Natural killer cell (primary cell): Measurements from ENCODE around the gene MAGEA3. TPM values are rescaled to one million over a fixed set of nuclear protein-coding genes. Genes with fewer than 3 reads are reported as not detected.
"Not testable (repeated sequence)": the region's sequence is repeated elsewhere in the genome, so short reads cannot be mapped to it uniquely, and the experiment has no call there.

Experiments used
- ATAC-seq, 3 donors: fragments of 150-1000 bp in 2 of 3; fragments of 200-7000 bp in 1 of 3; cut with Tn5 transposase; 1 replicate in 1 of 3; 2 replicates in 2 of 3; pipeline ENCODE4 v1.10.0; 2021; ENCODE audit warnings: mild to moderate bottlenecking in 2 of 3, moderate library complexity in 2 of 3
- DNase-seq, 2 donors: peaks; one replicate each; pipeline versions ENCODE4 v3.0.0 to v3.0.0-alpha.2; 2013 to 2021; ENCODE audit warnings: mixed read lengths in 1 of 2
- H3K27ac ChIP-seq: one replicate; pipeline ENCODE4 v1.5.1; 2013; ENCODE audit warnings: mild to moderate bottlenecking, low read length
- H3K27me3 ChIP-seq: one replicate; pipeline ENCODE4 v1.6.1; 2013; ENCODE audit warnings: low read length; ENCODE audit not compliant: control insufficient read depth, insufficient read depth
- H3K36me3 ChIP-seq: one replicate; pipeline ENCODE4 v1.6.1; 2013; ENCODE audit warnings: low read length; ENCODE audit not compliant: control insufficient read depth, insufficient read depth
- H3K4me1 ChIP-seq: one replicate; pipeline ENCODE4 v1.6.1; 2013; ENCODE audit warnings: low read length; ENCODE audit not compliant: control insufficient read depth, insufficient read depth
- H3K4me3 ChIP-seq: one replicate; pipeline ENCODE4 v1.5.1; 2013; ENCODE audit warnings: low read length
- H3K9me3 ChIP-seq: one replicate; pipeline ENCODE4 v1.6.1; 2013; ENCODE audit warnings: low read length; ENCODE audit not compliant: control insufficient read depth, insufficient read depth
- H3K27ac Mint-ChIP-seq, 2 donors: one replicate each; pipeline ENCODE4 v1.8.0; 2022; ENCODE audit warnings: mild to moderate bottlenecking in 2 of 2, mixed read lengths in 2 of 2, moderate library complexity in 1 of 2
- H3K27me3 Mint-ChIP-seq, 2 donors: one replicate each; pipeline ENCODE4 v1.8.0; 2022; ENCODE audit warnings: low read depth in 2 of 2, mixed read lengths in 2 of 2
- H3K36me3 Mint-ChIP-seq: one replicate; pipeline ENCODE4 v1.8.0; 2022; ENCODE audit warnings: mixed read lengths
- H3K4me1 Mint-ChIP-seq, 2 donors: one replicate each; pipeline ENCODE4 v1.8.0; 2022; ENCODE audit warnings: mixed read lengths in 2 of 2
- H3K4me3 Mint-ChIP-seq: one replicate; pipeline ENCODE4 v1.8.0; 2022; ENCODE audit warnings: mild to moderate bottlenecking, moderate library complexity, mixed read lengths
- H3K9me3 Mint-ChIP-seq, 2 donors: one replicate each; pipeline ENCODE4 v1.8.0; 2022; ENCODE audit warnings: mixed read lengths in 2 of 2
- CTCF ChIP-seq: fragments of 200-600 bp; IDR thresholded peaks from one replicate; pipeline ENCODE4 v1.8.0; 2022; ENCODE audit warnings: antibody characterized with exemption
- whole genome bisulfite sequencing: methylation state at CpG from one replicate; pipeline ENCODE4 v1.1.7; 2013; ENCODE audit warnings: missing lambda C conversion rate; ENCODE audit not compliant: insufficient coverage; 5-methylcytosine and 5-hydroxymethylcytosine counted together
- intact Hi-C: fragments of 100-400 bp; cut with micrococcal nuclease; formaldehyde crosslinking; loops from one replicate; pipeline ENCODE4 v1.14.2; 2022
- total RNA-seq, 4 donors: library from RNA; stranded (reverse); fragments of 120-200 nt in 1 of 4; gene quantifications; one replicate each; pipeline versions ENCODE4 v1.2.3 to v1.2.4, GENCODE V29; 2013 to 2022

The MAGEA3 gene
- total RNA-seq, 3 donors from 2014 or later (not counting 1 experiment from before 2014, with no cell fraction given): not detected

GRCh38 chrX:152656890-152657289, 41.7 kb upstream of the MAGEA3 start:
- no peak for DNase-seq
- Mint-ChIP-seq H3K36me3 (no peaks in the 10 kb centered on the region), H3K27me3 (peaks cover 0 to 13% of the 10 kb centered on the region in 2 donors), H3K4me3 (no peak overlapping the region), H3K4me1 (no peaks in the 10 kb centered on the region), H3K27ac (no peak overlapping the region), H3K9me3 (no peaks in the 10 kb centered on the region)
- Histone ChIP-seq H3K4me1 (no peaks in the 10 kb centered on the region), H3K27me3 (no peaks in the 10 kb centered on the region), H3K9me3 (no peaks in the 10 kb centered on the region), H3K27ac (no peak overlapping the region), H3K36me3 (no peaks in the 10 kb centered on the region), H3K4me3 (no peak overlapping the region)
- no peak for TF ChIP-seq CTCF
- no peak for ATAC-seq
- WGBS: 93% methylated on average over 7 of the region's 7 CpGs
- intact Hi-C loops: no loop called here

- Histone ChIP-seq H3K9me3 (no peaks in the 10 kb centered on the region), H3K36me3 (no peaks in the 10 kb centered on the region), H3K27ac (no peak overlapping the region), H3K27me3 (no peaks in the 10 kb centered on the region), H3K4me1 (no peaks in the 10 kb centered on the region), H3K4me3 (no peak overlapping the region)
- ATAC-seq: no peak
- DNase-seq: no peak
- no peak overlapping the region for H3K4me3 Mint-ChIP-seq
- 57% methylated on average over 1 of the region's 2 CpGs for WGBS
- H3K4me1 Mint-ChIP-seq: no peaks in the 10 kb centered on the region
- TF ChIP-seq CTCF: no peak
- no peak overlapping the region for H3K27ac Mint-ChIP-seq
- intact Hi-C loops: no loop called here
- no peaks in the 10 kb centered on the region for H3K36me3 Mint-ChIP-seq
- peaks cover 0 to 19% of the 10 kb centered on the region in 2 donors for H3K27me3 Mint-ChIP-seq
- H3K9me3 Mint-ChIP-seq: no peaks in the 10 kb centered on the region
These were observed 40.3 kb upstream of the MAGEA3 start for GRCh38 chrX:152658302-152658701.

GRCh38 chrX:152663086-152663485, 35.5 kb upstream of the MAGEA3 start:
- H3K36me3 Mint-ChIP-seq: no peaks in the 10 kb centered on the region
- no peak overlapping the region for H3K4me3 Mint-ChIP-seq
- H3K9me3 ChIP-seq: no peaks in the 10 kb centered on the region
- H3K4me3 ChIP-seq: no peak overlapping the region
- H3K4me1 ChIP-seq: no peaks in the 10 kb centered on the region
- WGBS: 66% methylated on average over 2 of the region's 4 CpGs
- H3K27me3 ChIP-seq: no peaks in the 10 kb centered on the region
- H3K36me3 ChIP-seq: no peaks in the 10 kb centered on the region
- peaks cover 0 to 4% of the 10 kb centered on the region in 2 donors for H3K9me3 Mint-ChIP-seq
- DNase-seq (no peak), ATAC-seq (no peak)
- no peak overlapping the region for H3K27ac Mint-ChIP-seq
- TF ChIP-seq CTCF: no peak
- H3K27me3 Mint-ChIP-seq: peaks cover 0 to 6% of the 10 kb centered on the region in 2 donors
- intact Hi-C loops: no loop called here
- H3K4me1 Mint-ChIP-seq: no peaks in the 10 kb centered on the region
- H3K27ac ChIP-seq: no peak overlapping the region

GRCh38 chrX:152674135-152674534, 24.5 kb upstream of the MAGEA3 start:
- H3K27me3 ChIP-seq: no peaks in the 10 kb centered on the region
- ATAC-seq (no peak), DNase-seq (no peak)
- no peaks in the 10 kb centered on the region for H3K4me1 ChIP-seq
- TF ChIP-seq CTCF: no peak
- no peak overlapping the region for H3K4me3 ChIP-seq
- no peak overlapping the region for H3K27ac ChIP-seq
- Mint-ChIP-seq H3K36me3 (no peaks in the 10 kb centered on the region), H3K27me3 (peaks cover 0 to 40% of the 10 kb centered on the region in 2 donors), H3K9me3 (no peaks in the 10 kb centered on the region), H3K4me3 (no peak overlapping the region), H3K4me1 (no peaks in the 10 kb centered on the region), H3K27ac (no peak overlapping the region)
- H3K9me3 ChIP-seq: no peaks in the 10 kb centered on the region
- no CpG with 5 or more reads among the region's 2 CpGs for WGBS
- intact Hi-C loops: no loop called here
- H3K36me3 ChIP-seq: no peaks in the 10 kb centered on the region

- H3K27me3 ChIP-seq, H3K27ac ChIP-seq, intact Hi-C loops, H3K4me3 ChIP-seq, H3K4me1 Mint-ChIP-seq, H3K4me3 Mint-ChIP-seq, H3K4me1 ChIP-seq, H3K27ac Mint-ChIP-seq, H3K36me3 Mint-ChIP-seq, H3K36me3 ChIP-seq, H3K9me3 ChIP-seq, H3K9me3 Mint-ChIP-seq, ATAC-seq, DNase-seq: not testable (repeated sequence)
- no CpG with 5 or more reads among the region's 3 CpGs for WGBS
- peaks cover 0 to 35% of the 10 kb centered on the region in 2 donors for H3K27me3 Mint-ChIP-seq
These were observed 23.9 kb upstream of the MAGEA3 start for GRCh38 chrX:152674652-152675051.
